WTC11 (cell line): ENCODE results near the gene SMAD2.

Experiments
- ZNF423 ChIP-seq: fragments of 250-450 bp; sonication (Bioruptor Pico); IDR thresholded peaks from 2 replicates; pipeline ENCODE4 v2.1.2; 2022; ENCODE audit warnings: mild to moderate bottlenecking, moderate library complexity
- TF ChIP-seq, protein P1 (sequence below): sonication (generic); formaldehyde crosslinking; IDR thresholded peaks from 2 replicates; pipeline ENCODE4 v1.8.1; 2023; ENCODE audit warnings: mild to moderate bottlenecking, missing genetic modification reagents, moderate library complexity
- TF ChIP-seq, protein P2 (sequence below): fragments of 200-600 bp; IDR thresholded peaks from 2 replicates; pipeline ENCODE4 v1.8.0; 2022; ENCODE audit warnings: antibody characterized with exemption
- TF ChIP-seq, protein P3 (sequence below): sonication (generic); formaldehyde crosslinking; IDR thresholded peaks from 2 replicates; pipeline ENCODE4 v1.8.1; 2023; ENCODE audit warnings: mild to moderate bottlenecking, moderate library complexity, missing genetic modification reagents
- TF ChIP-seq, protein P4 (sequence below): sonication (generic); formaldehyde crosslinking; IDR thresholded peaks from 2 replicates; pipeline ENCODE4 v1.8.1; 2022; ENCODE audit warnings: low read depth, missing genetic modification reagents, borderline replicate concordance

DNA sequence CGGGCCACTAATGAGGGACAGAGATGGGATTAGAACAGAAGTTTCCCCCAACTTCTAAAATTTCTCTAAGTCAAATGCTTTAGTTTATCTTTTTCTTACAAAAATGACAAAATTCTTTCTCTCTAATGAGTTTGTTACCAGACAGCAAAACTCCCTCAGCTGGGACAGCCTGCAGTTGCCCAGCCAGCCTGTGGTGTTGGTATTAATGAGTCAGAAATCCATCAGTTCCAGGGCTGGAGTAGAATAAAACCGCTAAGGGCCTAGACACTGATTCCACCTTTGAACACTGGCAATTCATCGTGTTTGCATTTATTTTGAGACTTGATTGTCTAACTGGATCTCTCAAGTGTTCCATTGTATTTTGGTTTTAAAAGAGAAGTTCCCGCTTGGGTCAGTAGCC is 38.3 kb upstream of the SMAD2 start:
- TF ChIP-seq, protein P1, sequence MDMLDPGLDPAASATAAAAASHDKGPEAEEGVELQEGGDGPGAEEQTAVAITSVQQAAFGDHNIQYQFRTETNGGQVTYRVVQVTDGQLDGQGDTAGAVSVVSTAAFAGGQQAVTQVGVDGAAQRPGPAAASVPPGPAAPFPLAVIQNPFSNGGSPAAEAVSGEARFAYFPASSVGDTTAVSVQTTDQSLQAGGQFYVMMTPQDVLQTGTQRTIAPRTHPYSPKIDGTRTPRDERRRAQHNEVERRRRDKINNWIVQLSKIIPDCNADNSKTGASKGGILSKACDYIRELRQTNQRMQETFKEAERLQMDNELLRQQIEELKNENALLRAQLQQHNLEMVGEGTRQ (CRISPR knock-in tag): no peak
- TF ChIP-seq, protein P2, sequence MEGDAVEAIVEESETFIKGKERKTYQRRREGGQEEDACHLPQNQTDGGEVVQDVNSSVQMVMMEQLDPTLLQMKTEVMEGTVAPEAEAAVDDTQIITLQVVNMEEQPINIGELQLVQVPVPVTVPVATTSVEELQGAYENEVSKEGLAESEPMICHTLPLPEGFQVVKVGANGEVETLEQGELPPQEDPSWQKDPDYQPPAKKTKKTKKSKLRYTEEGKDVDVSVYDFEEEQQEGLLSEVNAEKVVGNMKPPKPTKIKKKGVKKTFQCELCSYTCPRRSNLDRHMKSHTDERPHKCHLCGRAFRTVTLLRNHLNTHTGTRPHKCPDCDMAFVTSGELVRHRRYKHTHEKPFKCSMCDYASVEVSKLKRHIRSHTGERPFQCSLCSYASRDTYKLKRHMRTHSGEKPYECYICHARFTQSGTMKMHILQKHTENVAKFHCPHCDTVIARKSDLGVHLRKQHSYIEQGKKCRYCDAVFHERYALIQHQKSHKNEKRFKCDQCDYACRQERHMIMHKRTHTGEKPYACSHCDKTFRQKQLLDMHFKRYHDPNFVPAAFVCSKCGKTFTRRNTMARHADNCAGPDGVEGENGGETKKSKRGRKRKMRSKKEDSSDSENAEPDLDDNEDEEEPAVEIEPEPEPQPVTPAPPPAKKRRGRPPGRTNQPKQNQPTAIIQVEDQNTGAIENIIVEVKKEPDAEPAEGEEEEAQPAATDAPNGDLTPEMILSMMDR: no peak
- TF ChIP-seq, protein P3, sequence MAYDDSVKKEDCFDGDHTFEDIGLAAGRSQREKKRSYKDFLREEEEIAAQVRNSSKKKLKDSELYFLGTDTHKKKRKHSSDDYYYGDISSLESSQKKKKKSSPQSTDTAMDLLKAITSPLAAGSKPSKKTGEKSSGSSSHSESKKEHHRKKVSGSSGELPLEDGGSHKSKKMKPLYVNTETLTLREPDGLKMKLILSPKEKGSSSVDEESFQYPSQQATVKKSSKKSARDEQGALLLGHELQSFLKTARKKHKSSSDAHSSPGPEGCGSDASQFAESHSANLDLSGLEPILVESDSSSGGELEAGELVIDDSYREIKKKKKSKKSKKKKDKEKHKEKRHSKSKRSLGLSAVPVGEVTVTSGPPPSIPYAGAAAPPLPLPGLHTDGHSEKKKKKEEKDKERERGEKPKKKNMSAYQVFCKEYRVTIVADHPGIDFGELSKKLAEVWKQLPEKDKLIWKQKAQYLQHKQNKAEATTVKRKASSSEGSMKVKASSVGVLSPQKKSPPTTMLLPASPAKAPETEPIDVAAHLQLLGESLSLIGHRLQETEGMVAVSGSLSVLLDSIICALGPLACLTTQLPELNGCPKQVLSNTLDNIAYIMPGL (CRISPR knock-in tag): no peak
- no peak for TF ChIP-seq ZNF423
- TF ChIP-seq, protein P4, sequence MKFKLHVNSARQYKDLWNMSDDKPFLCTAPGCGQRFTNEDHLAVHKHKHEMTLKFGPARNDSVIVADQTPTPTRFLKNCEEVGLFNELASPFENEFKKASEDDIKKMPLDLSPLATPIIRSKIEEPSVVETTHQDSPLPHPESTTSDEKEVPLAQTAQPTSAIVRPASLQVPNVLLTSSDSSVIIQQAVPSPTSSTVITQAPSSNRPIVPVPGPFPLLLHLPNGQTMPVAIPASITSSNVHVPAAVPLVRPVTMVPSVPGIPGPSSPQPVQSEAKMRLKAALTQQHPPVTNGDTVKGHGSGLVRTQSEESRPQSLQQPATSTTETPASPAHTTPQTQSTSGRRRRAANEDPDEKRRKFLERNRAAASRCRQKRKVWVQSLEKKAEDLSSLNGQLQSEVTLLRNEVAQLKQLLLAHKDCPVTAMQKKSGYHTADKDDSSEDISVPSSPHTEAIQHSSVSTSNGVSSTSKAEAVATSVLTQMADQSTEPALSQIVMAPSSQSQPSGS (CRISPR knock-in tag): no peak
